Measurements from ENCODE around the gene KNCN.

The KNCN gene

GRCh38 chr1:46568461-46568891, 17.0 kb upstream of the KNCN start:
- no peak for DNase-seq (ENCODE audit: low read depth in 2 of 2)

- DNase-seq (ENCODE audit: low read depth in 2 of 2) = no peak
Measured at GRCh38 chr1:46563341-46563740, 11.9 kb upstream of the KNCN start.

GRCh38 chr1:46562498-46562897, 11.1 kb upstream of the KNCN start:
- DNase-seq (ENCODE audit: low read depth in 2 of 2) = no peak

GRCh38 chr1:46558966-46559365, 7.5 kb upstream of the KNCN start:
- no peak for DNase-seq (ENCODE audit: low read depth in 2 of 2)

GRCh38 chr1:46558141-46558963, 6.9 kb upstream of the KNCN start:
- DNase-seq (ENCODE audit: low read depth in 2 of 2) = no peak

GRCh38 chr1:46557403-46557802, 6.0 kb upstream of the KNCN start:
- no peak for DNase-seq (ENCODE audit: low read depth in 2 of 2)

- DNase-seq (ENCODE audit: low read depth in 2 of 2) = no peak
Measured at GRCh38 chr1:46556822-46557221, 5.4 kb upstream of the KNCN start.

- no peak for DNase-seq (ENCODE audit: low read depth in 2 of 2)
Measured at GRCh38 chr1:46555826-46556619, 4.6 kb upstream of the KNCN start.

- no peak for DNase-seq (ENCODE audit: low read depth in 2 of 2)
Measured at GRCh38 chr1:46554597-46555381, 3.3 kb upstream of the KNCN start.

GRCh38 chr1:46554236-46554596, 2.8 kb upstream of the KNCN start:
- no peak for DNase-seq (ENCODE audit: low read depth in 2 of 2)

- no peak for DNase-seq (ENCODE audit: low read depth in 2 of 2)
Measured at GRCh38 chr1:46553506-46553905, 2.1 kb upstream of the KNCN start.

- no peak for DNase-seq (ENCODE audit: low read depth in 2 of 2)
Measured at GRCh38 chr1:46552357-46553237, 1.1 kb upstream of the KNCN start.

- DNase-seq (ENCODE audit: low read depth in 2 of 2) = no peak
Measured at GRCh38 chr1:46550751-46551231, 656 bp downstream of the KNCN start.

- no peak for DNase-seq (ENCODE audit: low read depth in 2 of 2)
Measured at GRCh38 chr1:46549697-46550681, 1.5 kb downstream of the KNCN start.

- DNase-seq (ENCODE audit: low read depth in 2 of 2) = no peak
Measured at GRCh38 chr1:46547481-46548383, 3.7 kb downstream of the KNCN start.

- DNase-seq (ENCODE audit: low read depth in 2 of 2) = no peak
Measured at GRCh38 chr1:46546210-46546609, 5.2 kb downstream of the KNCN start.

- no peak for DNase-seq (ENCODE audit: low read depth in 2 of 2)
Measured at GRCh38 chr1:46545784-46546183, 5.7 kb downstream of the KNCN start.

GRCh38 chr1:46544561-46545240, 6.7 kb downstream of the KNCN start:
- no peak for DNase-seq (ENCODE audit: low read depth in 2 of 2)

Data from stimulated activated CD4-positive, alpha-beta T cell treated with anti-CD3 and anti-CD28 coated beads, Interleukin-1b, Interleukin-23, amount 100 ng/mL, for 1 hour (primary cell).